IPS-NIHi7 (cell line): Measurements from ENCODE around the gene TCN1.

Experiments used
- DNase-seq: peaks from one replicate; pipeline ENCODE4 v3.0.0; 2012; ENCODE audit warnings: mixed read lengths; ENCODE audit errors: extremely low spot score

The TCN1 gene

GRCh38 chr11:59807047-59807610 lies 59.2 kb downstream of the TCN1 start:
- no peak for DNase-seq

- DNase-seq, result no peak
Observed at GRCh38 chr11:59804061-59804460, 62.2 kb downstream of the TCN1 start.
